GM18519 (cell line): ENCODE measurements around the gene TARDBP.
"Not testable (repeated sequence)": the region's sequence is repeated elsewhere in the genome, so short reads cannot be mapped to it uniquely, and the experiment has no call there.

ENCODE experiments used
- ATAC-seq: cut with Tn5 transposase; IDR thresholded peaks from one replicate; pipeline ENCODE4 v1.9.1; 2021; ENCODE audit warnings: mild to moderate bottlenecking, moderate library complexity; ENCODE audit not compliant: unreplicated experiment, low FRiP score

TARDBP gene

GRCh38 chr1:10990828-10991227, 21.6 kb upstream of the TARDBP start:
- no peak for ATAC-seq

- ATAC-seq, result not testable (repeated sequence)
Observed at GRCh38 chr1:10992004-10992403, 20.4 kb upstream of the TARDBP start.

DNA sequence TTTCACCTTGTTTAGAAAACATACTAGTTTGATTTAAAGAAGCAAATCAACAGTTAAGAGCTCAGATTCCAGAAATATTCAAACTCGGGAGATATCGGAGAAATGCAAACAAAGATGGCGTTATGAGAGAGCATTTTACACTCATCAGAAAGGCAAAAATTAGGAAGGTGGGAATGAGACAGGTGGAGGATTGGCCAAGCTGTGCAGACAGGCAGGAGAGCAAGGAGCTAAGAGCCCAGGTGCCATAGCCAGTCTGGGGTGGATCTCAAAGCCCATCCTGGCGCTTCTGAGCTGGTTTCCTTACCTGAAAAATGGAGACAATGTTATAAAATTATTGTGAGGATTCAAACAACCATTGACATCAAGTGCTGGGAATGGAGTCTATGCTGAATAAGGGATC, 19.6 kb upstream of the TARDBP start:
- no peak for ATAC-seq

DNA sequence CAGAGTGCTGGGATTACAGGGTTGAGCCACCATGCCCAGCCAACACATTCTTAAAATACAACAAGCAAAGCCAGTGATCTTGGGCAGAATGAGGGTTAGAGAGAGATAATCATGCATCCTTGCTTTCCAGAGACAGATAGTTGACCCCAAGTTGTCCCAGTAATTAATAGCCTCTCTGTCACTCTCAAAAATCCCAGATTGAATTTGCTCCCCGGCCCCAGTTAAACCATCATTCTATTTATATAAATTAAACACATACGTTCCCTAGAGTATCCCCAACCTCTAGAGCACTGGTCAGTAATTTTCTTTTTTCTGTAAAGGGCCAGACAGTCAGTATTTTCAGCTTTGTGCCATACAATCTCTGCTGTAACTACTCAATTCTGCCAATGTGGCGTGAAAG, 16.4 kb upstream of the TARDBP start:
- ATAC-seq, result no peak

DNA sequence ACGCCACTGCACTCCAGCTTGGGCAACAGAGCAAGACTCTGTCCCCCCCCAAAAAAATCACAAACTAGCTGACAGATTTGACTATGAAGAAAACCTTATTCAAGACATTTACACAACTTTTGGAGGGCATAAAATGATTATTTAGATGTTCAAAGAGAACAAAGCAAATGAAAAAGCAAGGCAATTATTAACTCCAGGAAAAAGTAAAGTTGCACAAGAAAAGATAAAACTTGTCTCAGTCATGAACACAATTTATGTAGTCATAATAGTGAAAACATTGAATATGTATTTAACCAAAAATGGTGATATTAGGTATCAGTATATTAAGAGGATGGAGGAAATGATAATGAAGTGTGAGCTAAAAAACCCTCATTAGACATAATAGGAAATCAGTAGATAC, 11.9 kb upstream of the TARDBP start:
- no peak for ATAC-seq

GRCh38 chr1:11013160-11013531, 692 bp downstream of the TARDBP start:
- ATAC-seq, result no peak

DNA sequence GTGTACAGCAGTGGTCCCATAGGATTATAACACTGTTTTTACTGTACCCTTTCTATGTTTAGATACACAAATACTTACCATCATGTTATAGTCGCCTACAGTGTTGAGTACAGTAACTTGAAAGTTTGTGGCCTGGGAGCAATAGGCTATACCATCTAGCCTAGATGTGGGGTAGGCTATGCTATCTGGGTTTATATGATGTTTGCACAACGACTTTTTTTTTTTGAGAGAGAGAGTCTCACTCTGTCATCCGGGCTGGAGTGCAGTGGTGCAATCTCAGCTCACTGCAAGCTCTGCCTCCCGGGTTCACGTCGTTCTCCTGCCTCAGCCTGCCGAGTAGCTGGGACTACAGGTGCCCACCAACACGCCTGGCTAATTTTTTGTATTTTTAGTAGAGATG, 6.9 kb downstream of the TARDBP start:
- ATAC-seq, result not testable (repeated sequence)

DNA sequence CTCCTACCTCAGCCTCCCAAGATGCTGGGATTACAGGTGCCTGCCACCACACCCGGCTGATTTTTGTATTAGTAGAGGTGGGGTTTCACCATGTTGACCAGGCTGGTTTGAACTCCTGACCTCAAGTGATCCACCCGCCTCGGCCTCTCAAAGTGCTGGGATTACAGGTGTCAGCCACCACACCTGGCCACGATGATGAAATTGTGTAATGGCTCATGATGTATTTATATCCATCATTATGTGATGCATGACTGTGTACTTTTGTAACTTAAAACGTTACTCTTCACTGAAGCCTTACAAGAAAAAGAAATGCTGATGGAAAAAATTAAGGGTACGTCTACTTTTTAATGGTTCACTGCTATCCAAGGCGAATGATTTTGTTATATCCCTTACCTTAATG, 7.5 kb downstream of the TARDBP start:
- no peak for ATAC-seq

- no peak for ATAC-seq
Observed at GRCh38 chr1:11023201-11023600, 10.7 kb downstream of the TARDBP start.

DNA sequence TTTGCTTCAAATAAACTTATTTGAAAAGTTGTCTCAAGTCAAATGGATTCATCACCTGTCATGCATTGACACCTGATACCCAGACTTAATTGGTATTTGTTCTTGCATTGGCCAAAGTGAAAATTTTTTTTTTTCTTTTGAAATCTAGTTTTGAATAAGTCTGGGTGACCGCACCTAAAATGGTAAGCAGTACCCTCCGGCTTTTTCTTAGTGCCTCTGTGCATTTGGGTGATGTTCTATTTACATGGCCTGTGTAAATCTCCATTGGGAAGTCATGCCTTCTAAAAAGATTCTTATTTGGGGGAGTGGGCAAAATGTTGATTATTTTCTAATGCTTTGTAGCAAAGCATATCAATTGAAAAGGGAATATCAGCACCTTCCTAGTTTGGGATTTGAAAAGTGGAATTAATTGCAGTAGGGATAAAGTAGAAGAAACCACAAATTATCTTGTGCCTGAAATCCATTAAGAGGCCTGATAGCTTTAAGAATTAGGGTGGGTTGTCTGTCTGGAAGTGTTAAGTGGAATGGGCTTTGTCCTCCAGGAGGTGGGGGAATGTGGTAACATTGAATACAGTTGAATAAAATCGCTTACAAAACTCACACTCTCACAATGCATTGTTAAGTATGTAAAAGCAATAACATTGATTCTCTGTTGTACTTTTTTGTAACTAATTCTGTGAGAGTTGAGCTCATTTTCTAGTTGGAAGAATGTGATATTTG, 11.9 kb downstream of the TARDBP start:
- ATAC-seq, result no peak

DNA sequence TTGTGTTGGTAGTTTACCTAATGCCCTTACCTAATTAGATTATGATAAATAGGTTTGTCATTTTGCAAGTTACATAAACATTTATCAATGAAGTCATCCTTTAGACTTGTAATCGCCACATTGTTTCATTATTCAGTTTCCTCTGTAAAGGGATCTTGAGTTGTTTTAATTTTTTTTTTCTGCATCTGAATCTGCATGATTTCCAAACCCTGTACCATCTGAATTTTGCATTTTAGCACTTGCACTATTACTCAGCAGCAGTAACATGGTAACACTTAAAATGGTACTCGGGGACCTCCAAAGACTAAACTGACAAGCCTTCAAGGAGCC, 12.4 kb downstream of the TARDBP start:
- ATAC-seq, result no peak

DNA sequence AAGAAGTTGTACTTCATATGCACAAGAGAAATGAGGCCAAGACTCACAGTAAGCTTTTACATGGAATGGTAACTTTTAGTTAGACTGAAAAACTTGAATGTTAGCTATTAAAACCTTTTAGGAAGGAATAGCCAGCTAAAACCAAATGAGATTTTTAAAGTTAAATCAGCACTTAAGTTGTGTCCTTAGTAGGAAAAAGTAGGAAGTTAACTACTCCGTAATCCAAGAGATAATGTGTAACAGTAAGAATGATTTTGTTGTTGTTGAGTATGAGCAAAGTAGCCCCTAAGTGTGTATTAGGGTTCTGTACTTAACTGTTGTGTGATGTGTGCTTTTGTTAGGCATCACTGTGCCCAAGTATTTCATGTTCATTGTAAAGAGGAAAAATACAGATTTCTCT, 13.2 kb downstream of the TARDBP start:
- no peak for ATAC-seq

DNA sequence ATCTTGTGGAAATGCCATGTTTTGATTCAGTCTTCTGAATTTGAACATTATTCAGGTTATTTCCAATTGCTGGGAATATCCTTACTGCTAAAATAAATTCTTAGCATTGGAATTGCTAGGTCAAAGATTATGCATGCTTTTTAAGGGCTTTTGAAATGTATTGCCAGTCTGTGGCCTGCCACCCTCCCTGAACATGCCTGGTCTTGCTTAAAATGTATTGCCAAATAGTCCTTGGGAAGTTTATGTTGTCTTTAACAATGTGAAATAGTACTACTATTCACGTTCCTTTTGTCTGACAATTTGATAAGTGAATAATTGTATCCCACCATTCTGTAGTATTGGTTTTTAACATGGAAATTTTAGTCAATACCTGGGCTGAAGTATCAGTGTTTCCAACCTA, 13.6 kb downstream of the TARDBP start:
- no peak for ATAC-seq

DNA sequence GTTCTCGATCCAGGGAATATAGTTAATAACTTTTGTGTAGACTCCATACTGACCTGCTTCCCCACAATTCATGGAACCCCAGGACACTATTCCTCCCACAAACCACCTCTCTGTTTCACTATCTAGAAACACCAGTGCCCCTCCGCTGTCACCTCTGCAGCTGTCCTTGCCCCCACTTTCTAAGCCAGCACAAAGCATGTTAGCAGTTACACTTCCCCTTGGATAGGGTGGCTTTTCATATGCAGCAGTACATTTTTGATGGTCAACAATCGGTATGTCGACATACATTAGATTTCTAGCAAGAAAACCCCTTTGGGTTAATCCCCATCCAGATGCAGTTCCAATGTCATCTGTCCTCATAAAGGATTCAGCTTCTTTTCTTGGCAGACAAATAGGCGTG, 14.4 kb downstream of the TARDBP start:
- no peak for ATAC-seq

DNA sequence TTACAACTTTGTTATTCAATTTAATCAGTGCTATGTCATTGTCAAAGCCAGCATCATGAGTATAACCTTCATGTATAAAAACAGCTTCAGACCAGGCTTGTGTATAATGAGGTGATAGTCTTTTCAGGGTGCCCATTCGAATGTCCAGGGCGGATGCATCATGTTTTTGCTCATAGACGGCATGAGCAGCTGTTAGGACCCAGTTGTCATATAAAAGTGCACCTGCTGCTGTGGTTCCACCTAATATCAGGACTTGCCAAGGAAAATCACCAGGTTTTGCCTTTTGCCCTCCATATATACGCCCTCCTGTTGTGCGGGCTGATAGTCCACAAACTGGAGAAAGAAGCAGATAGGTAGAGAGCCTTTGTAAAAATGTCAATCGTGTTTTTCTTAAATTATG, 14.9 kb downstream of the TARDBP start:
- ATAC-seq, result no peak

DNA sequence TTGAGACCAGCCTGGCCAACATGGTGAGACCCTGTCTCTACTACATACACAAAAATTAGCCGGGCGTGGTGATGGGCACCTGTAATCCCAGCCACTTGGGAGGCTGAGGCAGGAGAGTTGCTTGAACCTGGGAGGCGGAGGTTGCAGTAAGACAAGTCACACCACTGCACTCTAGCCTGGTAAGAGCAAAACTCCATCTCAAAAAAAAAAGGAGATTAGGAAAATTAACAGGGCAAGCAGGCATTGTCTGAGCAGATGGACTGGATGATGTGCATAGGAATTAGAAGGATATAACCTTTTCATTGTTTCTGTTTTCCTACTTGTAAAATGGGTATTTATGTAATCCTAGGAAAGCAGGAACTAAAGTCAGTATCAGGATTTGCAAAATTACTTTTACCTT, 15.6 kb downstream of the TARDBP start:
- no peak for ATAC-seq

DNA sequence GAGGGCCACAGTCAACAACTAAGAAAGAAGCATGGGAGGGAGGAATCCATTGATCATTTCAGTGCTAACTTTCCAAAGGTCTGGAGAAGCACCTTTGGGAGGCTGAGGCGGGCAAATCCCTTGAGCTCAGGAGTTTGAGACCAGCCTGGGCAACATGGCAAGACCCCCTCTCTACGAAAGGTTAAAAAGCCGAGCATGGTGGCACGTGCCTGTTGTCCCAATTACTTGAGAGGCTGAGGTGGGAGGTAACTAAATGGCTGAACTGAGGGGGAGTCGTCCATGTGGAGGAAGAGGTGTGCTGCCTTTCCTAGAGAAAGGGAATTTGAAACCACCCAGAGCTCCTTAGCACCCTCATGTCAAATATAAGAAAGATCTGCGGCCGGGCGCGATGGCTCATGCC, 18.4 kb downstream of the TARDBP start:
- no peak for ATAC-seq

- no peak for ATAC-seq
Observed at GRCh38 chr1:11031624-11032262, 19.3 kb downstream of the TARDBP start.

GRCh38 chr1:11037019-11037739, 24.7 kb downstream of the TARDBP start:
- not testable (repeated sequence) for ATAC-seq

GRCh38 chr1:11037740-11038182, 25.3 kb downstream of the TARDBP start:
- ATAC-seq, result no peak

- no peak for ATAC-seq
Observed at GRCh38 chr1:11039351-11040104, 27.1 kb downstream of the TARDBP start.
